GM18511 (cell line): ENCODE measurements around the gene ABCG1.

Experiments
- ATAC-seq: cut with Tn5 transposase; IDR thresholded peaks from one replicate; pipeline ENCODE4 v1.9.1; 2021; ENCODE audit warnings: mild to moderate bottlenecking, moderate library complexity; ENCODE audit not compliant: unreplicated experiment

The ABCG1 gene

DNA sequence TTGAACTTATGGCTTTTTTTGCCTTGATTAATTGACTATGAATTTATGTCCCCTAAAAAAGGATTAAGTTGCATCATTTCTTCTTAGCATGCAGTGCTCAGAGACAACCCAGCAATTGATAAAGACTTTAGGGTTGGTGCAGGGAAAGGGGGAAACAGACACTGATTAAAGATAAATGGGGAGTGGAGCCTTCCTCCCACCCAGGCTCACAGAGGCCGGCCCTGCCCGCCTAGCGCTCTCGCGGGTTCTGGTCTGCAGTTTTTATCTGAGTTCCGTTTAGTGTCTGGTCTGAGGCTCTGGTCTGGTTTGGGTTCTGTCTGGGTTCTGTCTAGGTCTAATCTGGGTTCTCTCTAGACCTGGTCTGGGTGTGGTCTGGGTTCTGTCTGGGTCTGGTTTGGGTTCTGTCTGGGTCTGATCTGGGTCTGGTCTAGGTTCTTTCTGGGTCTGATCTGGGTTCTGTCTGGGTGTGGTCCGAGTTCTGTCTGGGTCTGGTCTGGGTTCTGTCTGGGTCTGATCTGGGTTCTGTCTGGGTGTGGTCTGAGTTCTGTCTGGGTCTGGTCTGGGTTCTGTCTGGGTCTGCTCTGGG lies 48.1 kb downstream of the ABCG1 start:
- ATAC-seq: no peak

DNA sequence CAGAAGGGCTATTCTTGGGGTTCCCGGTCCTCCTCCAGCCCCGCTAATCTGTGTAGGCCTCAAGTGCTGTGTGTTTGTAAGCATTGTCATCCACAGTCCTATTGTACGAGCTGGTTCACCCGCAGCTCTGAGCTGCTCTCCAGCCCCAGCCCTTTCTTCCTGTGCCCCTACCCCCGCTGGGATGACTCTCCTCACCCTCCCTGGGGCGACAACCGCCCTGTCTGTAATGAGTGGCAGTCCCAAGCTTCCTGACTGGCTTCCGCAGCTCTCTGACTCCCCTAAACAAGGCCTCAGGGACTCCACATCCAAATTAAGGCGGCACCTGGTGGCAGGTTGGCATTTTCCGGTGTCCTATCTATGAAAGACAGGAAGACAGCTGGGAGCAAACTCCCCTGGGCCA lies 50.4 kb downstream of the ABCG1 start:
- ATAC-seq: no peak

- ATAC-seq: no peak
Measured at GRCh38 chr21:42271065-42271464, 52.1 kb downstream of the ABCG1 start.

DNA sequence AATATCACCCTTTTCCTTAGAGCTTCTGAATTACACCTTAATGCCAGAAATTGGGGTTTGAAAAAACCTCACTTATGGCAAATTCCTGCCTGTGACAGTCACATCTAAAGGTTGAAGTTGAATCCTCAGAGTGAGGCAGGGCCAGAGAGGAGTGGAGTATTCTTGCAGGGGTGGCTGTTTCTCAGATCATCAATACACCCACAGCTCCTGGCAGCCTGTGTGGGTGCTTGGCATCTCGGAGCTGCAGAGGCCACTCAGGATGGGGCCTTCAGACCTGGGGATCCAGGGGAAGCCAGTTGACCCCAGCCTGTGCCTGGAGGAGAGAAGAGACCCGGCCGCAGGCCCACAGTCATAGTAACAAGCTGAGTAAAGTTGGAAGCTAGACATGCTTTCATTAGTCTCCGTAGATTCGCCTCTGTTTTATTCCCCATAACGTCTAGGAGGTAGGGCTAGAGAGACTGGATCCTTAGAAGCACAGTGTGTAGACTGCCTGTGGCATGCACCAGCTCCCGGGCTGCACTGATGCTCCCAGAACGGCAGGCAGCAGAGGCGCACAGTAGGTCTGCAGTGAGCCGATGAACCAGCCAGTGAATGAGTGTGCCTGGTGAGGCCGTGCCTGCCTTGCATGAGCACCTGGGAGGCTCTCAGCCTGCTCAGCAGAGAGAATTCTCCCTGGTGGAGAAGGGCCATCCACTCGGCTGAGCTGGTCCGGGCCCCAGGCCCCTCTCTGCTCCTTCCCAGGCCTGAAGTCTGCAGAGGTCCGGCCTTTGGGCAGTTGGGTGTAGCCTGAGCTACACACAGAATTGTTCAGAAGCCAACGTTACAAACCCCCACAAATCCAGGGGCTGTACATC lies 53.4 kb downstream of the ABCG1 start:
- no peak for ATAC-seq

DNA sequence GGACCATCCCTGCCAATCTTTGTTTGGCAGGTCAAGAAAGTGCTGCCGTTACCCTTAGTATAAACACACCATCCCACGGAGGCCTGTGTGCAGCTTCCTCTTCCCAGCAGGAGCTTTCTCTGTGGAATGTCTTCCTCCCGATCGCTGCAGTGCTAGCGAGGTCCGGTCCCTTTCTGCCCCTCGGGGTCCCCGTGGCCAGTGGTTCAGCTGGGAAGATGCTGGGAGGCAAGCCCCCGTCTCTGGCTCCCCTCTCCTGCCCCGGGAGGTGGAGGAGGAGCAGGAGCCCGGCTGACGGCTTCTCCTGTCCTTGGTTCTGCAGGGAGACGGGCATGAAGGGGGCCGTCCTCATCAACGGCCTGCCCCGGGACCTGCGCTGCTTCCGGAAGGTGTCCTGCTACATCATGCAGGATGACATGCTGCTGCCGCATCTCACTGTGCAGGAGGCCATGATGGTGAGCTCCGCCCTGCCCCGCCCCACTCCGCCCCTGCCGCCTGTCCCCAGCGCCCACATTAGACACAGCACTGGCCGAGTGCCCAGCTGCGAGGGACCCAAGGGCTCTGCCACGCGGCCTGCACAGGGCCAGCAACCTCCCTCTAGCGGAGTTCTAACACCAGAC lies 54.2 kb downstream of the ABCG1 start:
- ATAC-seq: no peak

- ATAC-seq: no peak
Measured at GRCh38 chr21:42276076-42276475, 57.1 kb downstream of the ABCG1 start.

DNA sequence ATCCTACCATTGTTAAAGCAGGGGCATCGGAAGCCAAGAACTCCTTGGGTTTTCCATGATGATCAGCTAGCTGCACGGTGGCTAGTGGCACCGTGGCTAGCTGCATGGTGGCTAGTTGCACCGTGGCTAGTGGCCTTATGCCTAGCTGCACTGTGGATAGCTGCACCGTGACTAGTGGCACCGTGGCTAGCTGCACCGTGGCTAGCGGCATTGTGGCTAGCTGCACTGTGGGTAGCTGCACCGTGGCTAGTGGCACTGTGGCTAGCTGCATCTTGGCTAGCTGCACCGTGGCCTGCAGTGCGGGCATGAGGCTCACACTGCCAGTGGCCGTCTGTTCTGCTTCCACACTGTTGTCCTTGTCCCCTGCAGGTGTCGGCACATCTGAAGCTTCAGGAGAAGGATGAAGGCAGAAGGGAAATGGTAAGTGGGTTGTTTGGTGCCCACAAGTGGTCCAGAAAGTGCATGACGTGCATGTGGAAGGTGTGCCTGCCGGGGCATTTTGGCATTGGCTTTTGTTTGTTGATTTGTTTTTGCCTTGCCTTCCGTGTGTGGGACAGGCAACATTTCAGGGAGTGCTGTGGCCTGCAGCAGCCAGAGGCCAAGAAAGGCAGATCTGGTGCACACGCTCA lies 57.7 kb downstream of the ABCG1 start:
- ATAC-seq: no peak

DNA sequence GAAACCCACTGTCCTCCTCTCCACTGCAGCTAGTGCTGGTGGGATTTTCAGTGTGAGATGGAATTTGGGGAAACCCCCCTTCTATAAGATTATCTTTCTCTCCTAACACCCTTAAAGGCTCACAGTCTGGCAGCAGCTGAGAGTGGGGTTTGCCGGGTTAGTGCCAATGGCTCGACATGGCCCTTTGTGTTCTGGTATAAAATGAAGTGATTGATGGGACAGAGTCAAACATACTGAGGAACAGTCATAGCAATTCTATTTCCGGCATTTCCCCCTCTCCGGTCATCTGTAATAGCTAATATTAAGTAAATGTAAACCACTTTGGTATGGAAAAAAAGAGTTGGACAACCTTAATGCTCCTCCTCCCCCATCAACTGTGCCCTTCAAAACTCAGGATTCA lies 58.7 kb downstream of the ABCG1 start:
- ATAC-seq: no peak

- ATAC-seq: no peak
Measured at GRCh38 chr21:42278451-42279149, 59.7 kb downstream of the ABCG1 start.

GRCh38 chr21:42279341-42279871 lies 60.5 kb downstream of the ABCG1 start:
- no peak for ATAC-seq

GRCh38 chr21:42279888-42280287 lies 60.9 kb downstream of the ABCG1 start:
- ATAC-seq: no peak

GRCh38 chr21:42280356-42281180 lies 61.6 kb downstream of the ABCG1 start:
- ATAC-seq: no peak

DNA sequence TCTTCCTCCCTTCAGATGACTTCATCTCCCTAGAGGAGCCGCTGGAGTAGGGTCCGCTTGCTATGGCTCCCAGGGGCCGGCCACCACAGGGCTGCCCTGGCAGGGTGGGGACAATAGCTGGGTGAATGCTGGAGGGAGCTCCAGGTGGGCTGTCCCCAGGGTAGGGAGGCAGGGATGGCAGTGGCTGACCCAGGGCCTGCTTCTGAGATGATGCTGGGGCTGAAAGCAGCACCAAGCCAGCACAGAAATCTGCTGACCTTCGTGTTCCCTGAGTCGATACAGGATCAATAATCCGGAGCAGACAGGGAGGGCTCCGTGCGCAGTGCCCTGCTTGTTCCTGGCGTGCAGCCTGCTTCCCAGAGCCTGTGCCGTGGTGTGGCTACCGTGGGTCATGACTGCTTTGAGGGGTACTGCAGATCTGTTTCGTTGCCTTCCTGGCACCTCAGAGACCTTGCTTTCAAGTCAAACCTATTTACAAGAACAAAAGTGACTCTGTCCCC lies 62.3 kb downstream of the ABCG1 start:
- ATAC-seq: no peak

DNA sequence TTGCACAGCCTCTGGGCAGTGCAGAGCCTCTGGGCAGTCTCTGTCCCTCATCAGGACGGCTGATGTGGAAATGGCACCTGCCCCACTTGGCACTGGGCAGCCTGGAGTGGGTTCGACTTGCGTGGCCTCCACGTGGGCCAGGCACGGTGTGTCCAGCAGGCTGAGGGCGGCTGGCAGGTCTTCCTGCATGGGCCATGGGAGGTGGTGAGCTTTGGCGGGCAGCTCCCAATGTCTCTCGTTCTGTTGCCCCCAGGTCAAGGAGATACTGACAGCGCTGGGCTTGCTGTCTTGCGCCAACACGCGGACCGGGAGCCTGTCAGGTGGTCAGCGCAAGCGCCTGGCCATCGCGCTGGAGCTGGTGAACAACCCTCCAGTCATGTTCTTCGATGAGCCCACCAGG lies 63.1 kb downstream of the ABCG1 start:
- no peak for ATAC-seq

DNA sequence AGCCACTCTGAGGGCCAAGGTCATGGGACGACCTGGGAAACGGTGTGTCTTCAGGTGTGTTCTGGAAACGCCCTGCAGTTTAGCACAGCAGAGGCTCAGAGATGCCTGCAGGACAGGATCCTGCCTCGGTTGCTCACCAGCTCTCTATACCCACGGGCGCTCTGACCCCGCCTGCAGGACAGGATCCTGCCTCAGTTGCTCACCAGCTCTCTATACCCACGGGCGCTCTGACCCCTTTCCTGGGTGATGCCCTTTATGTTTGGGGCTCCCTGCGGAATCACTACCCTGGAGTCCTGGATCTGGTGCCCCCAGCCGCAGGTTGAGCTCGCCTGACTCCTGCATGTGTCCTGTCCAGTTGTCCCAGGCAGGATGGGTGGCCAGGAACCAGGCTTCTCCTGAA lies 63.8 kb downstream of the ABCG1 start:
- ATAC-seq: no peak

DNA sequence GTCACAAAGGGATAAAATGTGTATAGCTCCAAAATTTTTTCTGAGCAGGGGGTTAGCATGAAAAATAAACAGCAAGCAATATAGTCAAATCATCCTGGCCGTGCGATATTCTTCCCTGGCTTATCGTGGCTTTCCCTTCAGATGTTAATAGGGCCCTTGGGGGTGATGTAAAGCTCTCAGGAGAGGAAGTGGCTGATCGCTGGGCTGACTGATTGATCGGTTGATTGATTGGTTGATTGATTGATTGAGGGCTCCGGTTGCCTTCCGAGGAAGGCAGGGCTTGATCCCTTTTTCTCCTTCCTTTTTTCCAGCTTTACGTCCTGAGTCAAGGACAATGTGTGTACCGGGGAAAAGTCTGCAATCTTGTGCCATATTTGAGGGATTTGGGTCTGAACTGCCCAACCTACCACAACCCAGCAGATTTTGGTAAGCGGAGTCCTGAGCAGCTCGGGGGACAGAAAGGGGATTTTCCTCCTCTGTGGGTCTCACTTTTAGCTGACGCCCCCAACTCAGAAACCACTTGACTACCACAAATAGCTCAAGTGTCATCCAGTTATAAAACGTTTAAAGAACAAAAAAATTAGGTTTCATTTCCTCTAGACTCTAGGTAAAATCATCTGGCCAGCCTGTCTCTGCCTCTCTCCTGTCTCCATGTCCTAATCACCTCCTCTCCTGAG lies 66.8 kb downstream of the ABCG1 start:
- ATAC-seq: peak; percentile 49

DNA sequence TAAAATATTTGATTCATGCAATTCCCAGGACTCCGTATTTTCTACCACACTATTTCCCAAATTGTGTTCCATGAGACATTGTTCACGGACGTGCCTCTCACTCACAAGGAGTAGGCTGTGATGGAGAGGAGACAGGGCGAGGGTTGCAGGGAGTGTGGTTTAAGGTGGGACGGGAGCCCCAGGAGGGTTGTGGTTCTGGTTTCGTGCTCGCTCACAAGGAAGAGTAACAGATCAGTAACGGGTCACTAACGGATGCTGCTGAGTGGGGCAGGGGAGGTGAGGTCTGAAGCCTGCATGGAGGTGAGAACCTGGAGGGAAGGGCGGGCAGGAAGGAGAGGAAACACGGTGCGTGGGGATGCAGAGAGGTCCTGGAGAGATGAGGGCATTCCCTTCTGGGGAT lies 67.5 kb downstream of the ABCG1 start:
- peak; percentile 75 for ATAC-seq

- ATAC-seq: no peak
Measured at GRCh38 chr21:42287193-42288083, 68.5 kb downstream of the ABCG1 start.
